ENCODE data around the gene NCBP2.

DNA sequence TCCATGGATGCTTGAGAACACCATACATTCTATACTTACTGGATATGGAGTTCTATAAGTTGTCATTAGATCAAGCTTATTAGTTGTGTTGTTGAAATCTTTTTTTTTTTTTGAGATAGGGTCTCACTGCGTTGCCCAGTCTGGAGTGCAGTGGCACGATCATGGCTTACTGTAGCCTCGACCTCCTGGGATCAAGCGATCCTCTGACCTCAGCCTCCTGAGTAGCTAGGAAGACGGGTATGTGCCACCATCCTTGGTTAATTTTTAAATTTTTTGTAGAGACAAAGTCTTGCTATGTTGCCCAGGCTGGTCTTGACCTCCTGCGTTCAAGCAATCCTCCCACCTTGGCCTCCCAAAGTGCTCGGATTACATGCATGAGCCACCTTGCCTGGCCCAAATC, 12.5 kb upstream of the NCBP2 start:
- TF ChIP-seq, protein P1, sequence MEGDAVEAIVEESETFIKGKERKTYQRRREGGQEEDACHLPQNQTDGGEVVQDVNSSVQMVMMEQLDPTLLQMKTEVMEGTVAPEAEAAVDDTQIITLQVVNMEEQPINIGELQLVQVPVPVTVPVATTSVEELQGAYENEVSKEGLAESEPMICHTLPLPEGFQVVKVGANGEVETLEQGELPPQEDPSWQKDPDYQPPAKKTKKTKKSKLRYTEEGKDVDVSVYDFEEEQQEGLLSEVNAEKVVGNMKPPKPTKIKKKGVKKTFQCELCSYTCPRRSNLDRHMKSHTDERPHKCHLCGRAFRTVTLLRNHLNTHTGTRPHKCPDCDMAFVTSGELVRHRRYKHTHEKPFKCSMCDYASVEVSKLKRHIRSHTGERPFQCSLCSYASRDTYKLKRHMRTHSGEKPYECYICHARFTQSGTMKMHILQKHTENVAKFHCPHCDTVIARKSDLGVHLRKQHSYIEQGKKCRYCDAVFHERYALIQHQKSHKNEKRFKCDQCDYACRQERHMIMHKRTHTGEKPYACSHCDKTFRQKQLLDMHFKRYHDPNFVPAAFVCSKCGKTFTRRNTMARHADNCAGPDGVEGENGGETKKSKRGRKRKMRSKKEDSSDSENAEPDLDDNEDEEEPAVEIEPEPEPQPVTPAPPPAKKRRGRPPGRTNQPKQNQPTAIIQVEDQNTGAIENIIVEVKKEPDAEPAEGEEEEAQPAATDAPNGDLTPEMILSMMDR (IDR thresholded peaks at IDR 0.05) = no peak
- no peak for TF ChIP-seq POLR2A (IDR thresholded peaks at IDR 0.05)
